HG03460 (cell line): Measurements from ENCODE around the gene ZNF557.

Experiments
- ATAC-seq: cut with Tn5 transposase; IDR thresholded peaks from one replicate; pipeline ENCODE4 v1.9.1; 2021; ENCODE audit not compliant: unreplicated experiment

The ZNF557 gene

DNA sequence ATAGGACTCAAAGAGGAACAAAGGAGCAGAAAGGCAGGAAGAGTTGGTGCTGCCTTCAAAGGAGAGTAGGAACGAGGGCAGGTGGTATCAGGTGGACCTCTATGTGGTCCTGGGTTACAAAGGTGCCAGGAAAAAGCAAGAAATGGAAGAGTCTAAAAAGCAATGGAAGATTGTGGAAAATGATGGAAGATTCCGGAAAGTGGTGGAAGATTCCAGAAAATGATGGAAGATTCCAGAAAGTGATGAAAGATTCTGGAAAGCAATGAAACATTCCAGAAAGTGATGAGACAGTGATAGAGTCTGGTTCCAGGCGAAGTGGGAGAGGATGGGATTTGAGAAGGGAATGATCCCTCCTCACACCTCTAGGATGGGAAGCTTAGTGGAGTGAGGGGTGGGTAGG is 55.3 kb downstream of the ZNF557 start:
- no peak for ATAC-seq

DNA sequence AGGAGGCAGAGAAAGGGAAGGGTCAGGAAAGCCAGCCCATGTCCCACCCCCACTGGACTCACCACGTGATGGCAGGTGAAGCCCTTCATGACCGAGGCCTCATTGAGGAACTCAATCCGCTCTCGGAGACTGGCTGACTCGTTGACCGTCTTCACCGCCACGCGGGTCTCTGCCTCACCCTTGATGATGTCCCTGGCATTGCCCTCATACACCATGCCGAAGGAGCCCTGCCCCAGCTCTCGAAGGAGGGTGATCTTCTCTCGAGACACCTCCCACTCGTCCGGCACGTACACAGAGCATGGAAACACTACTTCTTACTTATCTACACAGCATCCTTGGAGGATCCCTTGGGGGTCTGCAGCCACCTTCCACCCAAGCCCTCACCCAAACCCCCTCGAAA is 55.7 kb downstream of the ZNF557 start:
- ATAC-seq: no peak

DNA sequence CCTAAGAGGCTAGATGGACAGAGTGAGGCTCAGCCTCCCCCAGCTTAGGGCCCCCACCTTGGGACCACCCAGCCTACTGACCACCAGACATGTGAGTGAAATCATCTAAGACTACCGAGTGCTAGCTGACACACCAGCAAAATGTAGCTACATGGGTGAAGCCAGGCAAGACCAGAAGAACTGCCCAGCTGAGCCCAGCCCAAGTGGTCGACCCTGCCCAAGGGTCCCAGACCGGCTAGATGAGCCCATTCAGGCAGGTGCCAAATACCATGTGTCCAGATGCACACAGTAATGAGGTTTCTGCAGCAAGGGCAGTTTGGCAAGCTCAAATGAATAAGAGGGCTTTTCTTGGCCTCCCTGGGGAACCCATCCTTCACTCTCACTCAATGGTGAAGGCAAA is 56.6 kb downstream of the ZNF557 start:
- no peak for ATAC-seq

DNA sequence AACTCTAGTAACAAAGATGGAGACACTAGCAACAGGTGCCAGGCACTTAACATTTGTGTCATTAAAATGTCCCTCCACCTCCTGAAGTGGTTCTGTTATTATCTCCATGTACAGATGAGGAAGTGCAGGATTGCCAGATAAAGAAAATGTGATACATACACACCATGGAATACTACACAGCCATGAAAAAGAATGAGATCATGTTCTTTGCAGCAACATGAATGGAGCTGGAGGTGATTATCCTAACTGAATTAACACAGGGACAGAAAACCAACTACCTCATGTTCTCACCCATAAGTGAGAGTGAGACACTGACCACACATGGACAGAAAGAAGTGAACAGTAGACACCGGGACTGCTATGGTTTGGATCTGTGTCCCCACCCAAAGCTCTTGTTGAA is 60.5 kb downstream of the ZNF557 start:
- ATAC-seq: no peak

DNA sequence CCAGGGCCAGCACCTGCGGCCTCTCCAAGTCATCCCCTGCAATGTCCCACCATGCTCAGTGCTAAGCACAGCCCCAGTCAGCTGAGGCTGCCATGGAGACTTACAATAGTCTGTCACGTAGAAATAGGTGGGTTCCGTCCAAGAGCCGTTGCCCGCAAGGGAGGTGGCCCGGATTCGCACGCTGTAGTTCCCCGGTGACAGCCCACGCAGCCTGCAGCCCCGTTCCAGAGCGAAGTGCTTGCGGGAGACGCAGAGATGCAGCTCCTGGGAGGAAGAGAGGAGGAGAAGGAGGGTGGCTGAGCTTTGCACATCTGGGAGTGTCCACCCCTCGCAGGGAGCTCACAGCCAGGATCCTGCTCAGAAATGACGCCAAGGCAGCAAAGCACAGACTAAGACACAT is 62.6 kb downstream of the ZNF557 start:
- ATAC-seq: no peak

DNA sequence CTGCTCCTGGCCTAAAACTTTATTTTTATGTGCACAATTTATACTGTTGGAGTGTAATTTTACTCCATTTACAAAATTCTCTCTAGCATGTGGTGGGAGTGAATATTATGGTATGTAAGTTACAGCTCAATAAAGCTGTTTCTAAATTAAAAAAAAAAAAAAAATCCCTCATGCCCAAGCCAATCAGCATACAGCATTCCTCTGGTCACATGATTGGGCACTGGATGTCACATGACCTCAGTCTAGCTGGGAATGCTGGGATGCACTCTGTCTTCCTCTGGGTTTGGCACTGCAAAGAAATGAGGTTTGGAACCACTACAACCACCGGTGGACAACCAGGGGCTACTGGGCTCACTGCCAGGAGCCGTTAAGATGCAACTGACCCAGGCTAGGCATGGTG is 67.6 kb downstream of the ZNF557 start:
- ATAC-seq: no peak
